Memory B cell (primary cell): ENCODE measurements around the gene GPR37L1.
A peak's percentile ranks its signal among the peaks of the same experiment; 100 is the strongest.
"Not testable (repeated sequence)": the region's sequence is repeated elsewhere in the genome, so short reads cannot be mapped to it uniquely, and the experiment has no call there.

Experiments used
- ATAC-seq: fragments of 150-1000 bp; cut with Tn5 transposase; 2 replicates; pipeline ENCODE4 v1.10.0; 2021; ENCODE audit warnings: low read depth, mild to moderate bottlenecking, moderate library complexity
- DNase-seq, 2 donors: peaks; one replicate each; pipeline ENCODE4 v3.0.0; 2022; ENCODE audit warnings: low spot score in 2 of 2
- H3K27ac Mint-ChIP-seq: one replicate; pipeline ENCODE4 v1.8.0; 2022; ENCODE audit warnings: mild to moderate bottlenecking, moderate library complexity, mixed read lengths
- H3K27me3 Mint-ChIP-seq: one replicate; pipeline ENCODE4 v1.8.0; 2022; ENCODE audit warnings: mixed read lengths
- H3K36me3 Mint-ChIP-seq: one replicate; pipeline ENCODE4 v1.8.0; 2022; ENCODE audit warnings: mild to moderate bottlenecking, mixed read lengths
- H3K4me1 Mint-ChIP-seq: one replicate; pipeline ENCODE4 v1.8.0; 2022; ENCODE audit warnings: mixed read lengths
- H3K4me3 Mint-ChIP-seq: one replicate; pipeline ENCODE4 v1.8.0; 2022; ENCODE audit warnings: mild to moderate bottlenecking, moderate library complexity, mixed read lengths
- H3K9me3 Mint-ChIP-seq: one replicate; pipeline ENCODE4 v1.8.0; 2022; ENCODE audit warnings: mixed read lengths

GPR37L1 gene

GRCh38 chr1:202134645-202135172 lies 12.0 kb downstream of the GPR37L1 start:
- peaks cover 8% of the 10 kb centered on the region for H3K4me1 Mint-ChIP-seq
- ATAC-seq (peak; percentile 14), DNase-seq (no peak)
- no peak overlapping the region for H3K27ac Mint-ChIP-seq
- no peaks in the 10 kb centered on the region for H3K27me3 Mint-ChIP-seq
- H3K4me3 Mint-ChIP-seq = no peak overlapping the region
- no peaks in the 10 kb centered on the region for H3K9me3 Mint-ChIP-seq
- H3K36me3 Mint-ChIP-seq = peaks cover 16% of the 10 kb centered on the region

DNA sequence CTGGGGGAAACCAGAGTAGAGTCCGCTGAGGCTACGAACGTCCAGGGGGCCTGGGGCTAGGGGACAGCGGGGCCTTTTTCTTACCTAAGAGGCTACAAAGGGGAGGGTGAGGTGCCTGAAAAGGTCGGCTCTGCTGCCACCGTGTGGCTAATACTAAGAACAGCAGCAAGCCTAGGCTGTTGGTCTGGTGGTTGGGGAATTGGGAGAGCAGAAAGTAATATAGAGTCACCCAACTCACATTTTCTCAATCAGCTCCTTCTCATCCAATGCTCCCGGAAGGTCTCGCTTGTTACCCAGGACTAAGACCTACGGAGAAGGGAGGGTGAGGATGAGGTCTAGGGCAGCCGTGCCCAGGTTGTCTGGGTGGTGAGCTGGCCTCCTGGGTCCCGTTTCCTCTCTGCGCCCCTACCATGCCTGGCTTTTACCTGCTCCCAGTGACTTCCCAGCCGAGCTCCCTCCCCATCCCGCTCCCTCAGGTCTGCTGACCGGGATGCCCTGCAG lies 12.6 kb downstream of the GPR37L1 start:
- Mint-ChIP-seq H3K9me3 (no peaks in the 10 kb centered on the region), H3K36me3 (peaks cover 16% of the 10 kb centered on the region), H3K4me3 (no peak overlapping the region), H3K4me1 (peaks cover 8% of the 10 kb centered on the region), H3K27ac (no peak overlapping the region), H3K27me3 (no peaks in the 10 kb centered on the region)
- DNase-seq (peak; percentile 47 to 48), ATAC-seq (peak; percentile 87)

- H3K9me3 Mint-ChIP-seq = no peaks in the 10 kb centered on the region
- H3K4me1 Mint-ChIP-seq = peaks cover 18% of the 10 kb centered on the region
- ATAC-seq (no peak), DNase-seq (no peak)
- no peak overlapping the region for H3K4me3 Mint-ChIP-seq
- H3K36me3 Mint-ChIP-seq = peaks cover 6% of the 10 kb centered on the region
- H3K27me3 Mint-ChIP-seq = no peaks in the 10 kb centered on the region
- no peak overlapping the region for H3K27ac Mint-ChIP-seq
These were observed 18.1 kb downstream of the GPR37L1 start for GRCh38 chr1:202140833-202141232.

DNA sequence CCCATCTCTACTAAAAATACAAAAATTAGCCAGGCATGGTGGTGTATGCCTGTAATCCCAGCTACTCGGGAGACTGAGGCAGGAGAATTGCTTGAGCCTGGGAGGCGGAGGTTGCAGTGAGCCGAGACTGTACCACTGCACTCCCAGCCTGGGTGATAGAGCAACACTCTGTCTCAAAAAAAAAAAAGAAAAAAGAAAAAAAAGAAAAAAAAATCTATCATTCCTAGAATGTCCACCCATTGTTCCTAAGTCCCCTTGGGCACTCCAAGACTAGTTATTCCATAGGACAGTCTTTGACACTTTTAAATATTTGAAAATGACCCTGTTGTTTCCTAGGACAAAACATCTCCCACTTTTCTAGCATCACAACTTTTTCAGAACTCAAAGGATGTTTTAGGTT lies 18.8 kb downstream of the GPR37L1 start:
- not testable (repeated sequence) for DNase-seq, H3K4me3 Mint-ChIP-seq, H3K27ac Mint-ChIP-seq, H3K9me3 Mint-ChIP-seq, H3K27me3 Mint-ChIP-seq, H3K36me3 Mint-ChIP-seq, ATAC-seq
- peaks cover 18% of the 10 kb centered on the region for H3K4me1 Mint-ChIP-seq

DNA sequence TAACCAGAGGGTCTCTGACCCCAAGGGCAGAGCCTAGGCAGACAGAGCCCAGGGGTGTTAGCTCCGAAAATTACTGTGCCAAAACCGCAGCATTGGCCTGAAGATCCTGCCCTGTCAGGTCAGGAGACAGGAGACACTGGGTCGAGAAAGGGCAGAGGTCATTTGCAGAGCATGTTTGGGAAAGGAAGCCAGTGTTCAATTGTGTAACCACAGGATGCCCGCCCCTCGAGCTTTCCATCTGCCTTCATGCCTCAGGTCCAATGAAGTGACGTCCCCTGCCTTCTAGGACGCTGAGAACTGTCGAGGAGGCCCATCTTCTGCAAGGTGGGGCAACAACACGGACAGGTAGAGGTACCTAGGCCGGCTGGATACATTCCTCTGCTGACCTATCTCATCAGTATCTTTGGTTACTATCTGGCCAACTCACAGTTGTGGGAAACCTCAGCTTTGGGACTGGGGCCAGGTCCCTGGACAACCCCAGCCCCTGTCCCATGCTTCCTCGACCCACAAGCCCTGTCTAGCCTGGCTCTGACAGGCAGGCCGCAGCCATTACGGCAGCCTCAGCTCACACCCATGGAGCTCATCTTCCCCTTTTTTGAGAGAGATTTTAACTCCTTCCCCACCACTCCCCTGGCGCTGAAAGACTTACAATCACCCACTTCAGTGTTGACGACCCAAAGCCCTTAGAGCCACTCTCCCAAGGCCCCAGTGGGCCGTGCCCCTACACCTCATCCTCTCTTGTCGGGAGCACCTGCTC lies 20.5 kb downstream of the GPR37L1 start:
- H3K4me1 Mint-ChIP-seq = peaks cover 15% of the 10 kb centered on the region

GRCh38 chr1:202143768-202144401 lies 21.2 kb downstream of the GPR37L1 start:
- Mint-ChIP-seq H3K36me3 (no peaks in the 10 kb centered on the region), H3K4me1 (peaks cover 14% of the 10 kb centered on the region), H3K4me3 (peak overlapping the region; percentile 89), H3K27ac (peak overlapping the region; percentile 87), H3K9me3 (no peaks in the 10 kb centered on the region), H3K27me3 (no peaks in the 10 kb centered on the region)
- DNase-seq = peak in 1 of 2 donors; percentile 59
- ATAC-seq = peak; percentile 54

More for the DNA sequence above, 20.5 kb downstream of the GPR37L1 start:
- H3K27me3 Mint-ChIP-seq = no peaks in the 10 kb centered on the region
- peaks cover 2% of the 10 kb centered on the region for H3K36me3 Mint-ChIP-seq
- H3K4me3 Mint-ChIP-seq = peak overlapping the region; percentile 89
- H3K9me3 Mint-ChIP-seq = no peaks in the 10 kb centered on the region
- H3K27ac Mint-ChIP-seq = peak overlapping the region; percentile 87
- ATAC-seq (peak; percentile 76), DNase-seq (peak in 1 of 2 donors; percentile 48)

DNA sequence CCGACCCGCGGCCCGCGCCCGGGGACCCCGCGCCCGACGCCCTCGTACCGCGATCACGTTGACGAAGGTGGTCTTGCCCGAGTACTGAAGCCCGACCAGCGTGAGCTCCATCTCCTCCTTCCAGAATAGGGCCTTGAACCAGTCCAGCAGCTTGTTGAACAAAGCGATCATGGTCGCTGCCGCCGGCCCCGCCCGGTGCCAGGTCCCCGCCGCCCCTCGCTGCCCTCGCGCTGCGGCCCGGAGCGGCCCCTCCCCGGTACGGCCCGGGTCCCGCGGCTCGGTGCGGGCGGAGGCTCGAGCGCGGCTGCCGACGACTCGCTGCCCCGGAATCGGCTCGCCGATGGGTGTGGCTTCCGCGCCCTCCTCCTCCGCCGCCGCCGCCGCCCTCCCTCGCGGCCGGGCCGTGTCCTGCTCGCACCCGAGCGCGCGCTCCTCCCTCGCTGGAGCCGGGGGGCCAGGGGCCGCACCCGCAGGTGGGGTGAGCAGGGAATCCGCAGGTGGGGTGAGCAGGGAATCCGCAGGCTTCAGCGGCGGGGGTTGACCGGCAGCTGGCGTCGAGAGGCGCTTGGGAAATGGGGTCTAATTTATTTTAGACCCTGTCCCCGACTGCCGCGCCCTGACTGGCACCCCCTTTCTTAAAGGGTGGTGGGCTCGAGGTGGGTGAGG lies 21.8 kb downstream of the GPR37L1 start, which contains the start of gene ARL8A:
Gene ARL8A (minus strand): TSS at position 336 of the 666 bp plus-strand sequence. CDS start 165 bp downstream, at position 171.
- H3K27ac Mint-ChIP-seq = peak within 1 kb of the TSS; percentile 87
- ATAC-seq (peak; percentile 73), DNase-seq (peak; percentile 50 to 69)
- H3K4me1 Mint-ChIP-seq = peaks cover 14% of the 10 kb centered on the region
- peak within 1 kb of the TSS; percentile 89 for H3K4me3 Mint-ChIP-seq
- H3K27me3 Mint-ChIP-seq = no peaks in the 10 kb centered on the region
- no peaks in the 10 kb centered on the region for H3K36me3 Mint-ChIP-seq
- H3K9me3 Mint-ChIP-seq = no peaks in the 10 kb centered on the region

DNA sequence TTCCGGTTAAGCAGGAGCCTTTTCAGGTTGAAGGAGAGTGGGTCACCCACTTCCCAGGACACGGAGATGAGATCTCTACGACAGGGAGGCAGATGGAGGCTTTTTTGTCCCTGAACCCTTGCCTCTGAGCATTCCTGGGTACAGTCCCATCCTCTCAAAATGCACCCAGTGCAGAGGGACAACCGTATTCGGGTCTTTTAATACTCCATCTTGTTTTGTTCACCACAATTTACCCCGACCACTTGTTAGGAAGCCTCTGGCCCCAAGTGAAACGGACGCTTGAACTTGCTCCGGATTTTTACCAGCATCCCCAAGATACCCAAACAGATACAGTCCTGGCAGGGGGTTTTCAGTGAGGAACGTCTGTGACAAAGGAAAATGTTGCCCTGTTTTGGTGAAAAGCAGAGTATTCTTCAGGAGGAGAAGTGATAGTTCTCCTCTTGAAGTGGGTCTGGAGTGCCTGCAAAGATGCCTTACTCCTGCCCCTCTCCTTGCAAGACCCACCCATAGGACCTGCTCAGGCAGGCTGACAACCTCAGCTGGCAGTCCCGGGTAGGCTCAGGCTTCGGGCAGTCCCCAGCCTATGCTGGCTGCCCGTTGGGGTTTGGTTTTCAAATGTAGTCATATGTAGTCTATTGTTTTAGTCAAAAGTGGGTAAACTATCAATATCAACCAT lies 22.5 kb downstream of the GPR37L1 start:
- Mint-ChIP-seq H3K4me1 (peaks cover 14% of the 10 kb centered on the region), H3K36me3 (no peaks in the 10 kb centered on the region), H3K27ac (peak overlapping the region; percentile 69), H3K27me3 (no peaks in the 10 kb centered on the region), H3K9me3 (no peaks in the 10 kb centered on the region), H3K4me3 (peak overlapping the region; percentile 79)
- no peak for ATAC-seq
- no peak for DNase-seq

GRCh38 chr1:202145744-202146140 lies 23.0 kb downstream of the GPR37L1 start:
- H3K9me3 Mint-ChIP-seq, DNase-seq, H3K4me3 Mint-ChIP-seq, ATAC-seq, H3K27me3 Mint-ChIP-seq, H3K36me3 Mint-ChIP-seq, H3K27ac Mint-ChIP-seq: not testable (repeated sequence)
- H3K4me1 Mint-ChIP-seq = peaks cover 14% of the 10 kb centered on the region

DNA sequence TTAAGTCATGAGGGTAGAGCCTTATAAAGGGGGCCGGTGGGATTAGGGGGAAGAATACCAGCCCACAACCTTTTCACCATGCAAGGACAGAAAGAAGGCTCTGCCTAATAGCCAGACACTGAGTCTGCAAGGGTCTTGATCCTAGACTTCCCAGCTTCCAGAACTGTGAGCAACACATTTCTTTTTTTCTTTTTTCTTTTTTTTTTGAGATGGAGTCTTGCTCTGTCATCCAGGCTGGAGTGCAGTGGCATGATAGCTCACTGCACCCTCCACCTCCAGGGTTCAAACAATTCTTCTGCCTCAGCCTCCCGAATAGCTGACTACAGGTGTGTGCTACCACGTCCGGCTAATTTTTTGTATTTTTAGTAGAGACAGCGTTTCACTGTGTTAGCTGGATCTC lies 23.6 kb downstream of the GPR37L1 start:
- no peak for ATAC-seq
- no peak for DNase-seq
- Mint-ChIP-seq H3K27ac (no peak overlapping the region), H3K4me1 (peaks cover 14% of the 10 kb centered on the region), H3K4me3 (no peak overlapping the region), H3K27me3 (no peaks in the 10 kb centered on the region), H3K9me3 (no peaks in the 10 kb centered on the region), H3K36me3 (peaks cover 8% of the 10 kb centered on the region)

DNA sequence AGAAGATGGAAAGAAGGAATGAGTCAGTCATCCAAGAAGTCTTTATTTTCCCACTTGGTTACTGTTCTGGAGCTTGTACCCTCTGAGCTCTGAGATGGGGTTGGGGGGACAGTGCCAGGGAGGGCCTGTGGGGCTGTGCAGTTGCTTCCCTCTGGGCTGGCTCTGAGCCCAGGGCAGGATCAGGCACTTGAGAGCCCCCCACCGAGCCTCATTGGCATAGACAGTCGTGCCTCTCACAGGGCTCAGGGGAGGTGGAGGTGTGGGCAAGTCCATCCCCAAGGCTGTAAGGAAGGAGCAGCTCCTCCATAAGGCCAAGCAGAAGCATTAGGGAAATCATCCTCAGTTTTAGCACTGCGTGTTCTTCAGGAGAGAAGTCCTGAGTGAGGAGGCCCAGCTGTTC lies 24.3 kb downstream of the GPR37L1 start:
- no peak for DNase-seq
- H3K27me3 Mint-ChIP-seq = no peaks in the 10 kb centered on the region
- peaks cover 14% of the 10 kb centered on the region for H3K4me1 Mint-ChIP-seq
- peaks cover 9% of the 10 kb centered on the region for H3K36me3 Mint-ChIP-seq
- H3K9me3 Mint-ChIP-seq = no peaks in the 10 kb centered on the region
- ATAC-seq = no peak
- no peak overlapping the region for H3K27ac Mint-ChIP-seq
- H3K4me3 Mint-ChIP-seq = no peak overlapping the region

DNA sequence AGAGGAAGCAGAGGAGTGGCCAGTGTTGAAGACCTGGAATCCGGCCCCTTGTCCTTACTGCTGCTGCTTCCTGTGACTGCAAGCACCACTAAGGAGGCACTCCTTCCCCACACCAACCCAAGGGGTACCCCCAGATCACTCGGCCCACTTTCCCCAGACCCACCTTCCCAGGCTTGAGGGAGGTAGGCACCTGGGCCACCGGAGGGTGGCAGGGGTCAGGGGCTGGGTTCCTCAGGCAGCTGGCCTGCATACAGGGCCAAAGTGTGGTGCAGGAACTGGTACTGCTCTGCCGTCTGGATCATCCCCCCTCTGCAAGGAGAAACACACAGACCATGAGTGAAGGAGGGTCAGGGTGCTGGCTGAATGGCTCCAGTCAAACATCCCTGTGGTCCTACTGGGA lies 25.7 kb downstream of the GPR37L1 start:
- no peak for ATAC-seq
- H3K36me3 Mint-ChIP-seq = peaks cover 12% of the 10 kb centered on the region
- no peaks in the 10 kb centered on the region for H3K27me3 Mint-ChIP-seq
- DNase-seq = no peak
- H3K9me3 Mint-ChIP-seq = no peaks in the 10 kb centered on the region
- H3K27ac Mint-ChIP-seq = no peak overlapping the region
- H3K4me3 Mint-ChIP-seq = no peak overlapping the region
- peaks cover 7% of the 10 kb centered on the region for H3K4me1 Mint-ChIP-seq

- no peak overlapping the region for H3K27ac Mint-ChIP-seq
- DNase-seq = no peak
- peaks cover 14% of the 10 kb centered on the region for H3K36me3 Mint-ChIP-seq
These were observed 26.8 kb downstream of the GPR37L1 start for GRCh38 chr1:202149566-202149965.

More at GRCh38 chr1:202149566-202149965, 26.8 kb downstream of the GPR37L1 start:
- ATAC-seq = no peak
- H3K9me3 Mint-ChIP-seq = no peaks in the 10 kb centered on the region
- no peak overlapping the region for H3K4me3 Mint-ChIP-seq
- H3K4me1 Mint-ChIP-seq = peaks cover 5% of the 10 kb centered on the region
- no peaks in the 10 kb centered on the region for H3K27me3 Mint-ChIP-seq
